Activated CD8-positive, alpha-beta memory T cell treated with anti-CD3 and anti-CD28 coated beads, Interleukin-2, amount 50 U/mL, for 1 hour (primary cell): ENCODE results near the gene TBX6.

Experiments used
- DNase-seq: peaks from one replicate; pipeline ENCODE4 v3.0.0-alpha.2; 2020; ENCODE audit errors: extremely low read depth

TBX6 gene

DNA sequence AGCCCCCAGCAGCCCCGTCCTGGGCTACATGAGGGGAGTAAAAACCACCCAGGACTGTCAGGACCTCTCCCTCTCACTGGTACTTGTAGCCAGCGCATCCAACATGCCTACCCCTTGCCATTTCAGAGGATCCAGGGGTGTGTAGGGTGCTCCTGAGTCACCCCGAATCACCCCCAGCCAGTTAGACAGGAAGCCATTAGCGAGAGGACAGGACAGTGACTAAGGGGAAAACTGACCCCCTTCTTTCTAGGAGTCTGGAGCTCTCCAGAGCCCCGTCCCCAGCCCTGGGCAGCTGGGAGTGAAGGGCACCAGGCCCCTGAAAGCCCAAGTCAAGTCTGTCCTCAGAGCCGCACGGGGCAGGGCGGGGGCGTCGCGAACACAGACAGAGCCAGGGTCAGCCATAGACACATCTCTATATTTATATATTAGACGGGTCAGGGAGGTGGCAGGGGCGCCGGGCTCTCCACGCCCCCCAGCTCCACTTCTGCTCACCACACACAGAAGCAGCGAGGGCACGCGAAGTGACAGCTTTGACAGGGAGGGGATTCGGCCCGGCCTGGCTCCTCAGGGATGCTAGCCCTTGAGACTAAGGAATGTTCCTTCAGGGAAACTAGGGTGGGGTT is 22.1 kb upstream of the TBX6 start:
- no peak for DNase-seq

DNA sequence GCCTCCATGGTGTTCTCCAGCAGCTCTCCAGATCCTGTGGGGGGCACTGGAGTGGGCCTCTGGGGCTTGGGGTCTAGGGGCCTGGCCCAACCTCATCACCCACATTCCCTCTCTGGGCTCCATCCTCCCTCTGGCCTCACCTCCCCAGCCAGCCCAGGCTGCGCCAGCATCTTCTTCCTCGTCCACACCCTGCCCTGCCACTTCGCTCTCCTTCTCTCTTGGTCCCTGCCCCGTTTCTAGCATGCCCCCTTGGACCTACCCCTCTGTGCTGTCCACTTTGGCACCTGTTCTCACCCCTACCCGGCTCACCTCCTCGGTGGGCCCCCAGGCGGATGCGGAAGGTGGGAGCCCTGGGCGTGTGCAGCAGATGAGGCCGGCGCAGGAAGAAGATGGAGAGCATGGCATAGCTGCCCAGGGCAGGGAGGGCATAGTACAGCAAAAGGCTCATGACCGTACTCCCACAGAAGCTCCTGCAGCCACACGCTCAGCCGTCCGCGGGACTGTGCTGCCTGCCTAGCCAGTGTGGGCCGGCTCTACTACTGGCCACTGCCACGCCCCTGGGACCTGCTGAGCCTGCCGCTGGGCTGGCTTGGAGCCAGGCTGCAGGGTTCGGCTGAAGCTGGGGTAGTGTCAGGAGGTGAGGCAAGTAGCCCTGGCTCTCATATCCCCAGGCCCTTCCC is 21.4 kb upstream of the TBX6 start, which contains the start of gene GDPD3:
TSS of gene GDPD3 (minus strand) at position 507 of the 680 bp plus-strand sequence. CDS start at position 448, 59 bp downstream.
- no peak for DNase-seq

DNA sequence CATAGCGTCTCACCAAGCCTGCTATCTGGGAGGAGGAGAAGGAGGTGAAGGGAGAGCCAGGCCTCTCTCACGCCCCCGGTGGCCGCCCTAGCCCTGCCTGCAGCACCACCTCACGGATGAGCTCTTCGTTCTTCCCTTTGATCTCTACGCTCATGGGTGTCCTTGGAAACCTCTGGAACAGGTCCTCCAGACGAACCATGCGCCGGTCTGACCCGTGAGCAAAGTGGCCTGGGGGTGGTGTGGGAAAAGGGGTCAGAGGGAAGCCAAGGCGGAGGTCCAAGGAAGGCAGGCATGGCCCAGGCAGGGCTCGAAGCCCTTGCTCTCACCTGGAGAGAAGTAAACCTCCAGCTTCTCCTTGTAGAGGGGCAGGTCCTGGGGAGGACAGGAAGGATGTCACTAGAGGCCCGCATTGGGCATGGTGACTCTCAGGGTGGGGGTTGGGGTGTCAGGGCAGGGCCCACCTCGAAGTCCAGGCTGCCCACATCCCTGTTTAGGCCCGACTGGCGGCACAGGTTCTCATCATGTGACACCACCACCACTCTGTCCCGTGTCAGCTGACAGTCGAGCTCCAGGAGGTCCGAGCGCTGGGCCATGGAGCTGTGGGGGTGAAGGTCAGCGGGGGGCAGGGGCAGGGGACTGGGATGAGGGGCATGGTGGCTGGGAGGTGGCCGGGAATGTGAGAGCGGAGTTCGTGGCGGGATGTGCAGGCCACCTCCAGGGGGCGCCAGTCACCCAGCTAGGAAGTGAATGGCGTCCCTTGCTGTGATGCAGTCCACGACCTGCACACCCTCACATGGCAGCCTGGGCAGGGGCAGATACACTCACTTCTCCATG is 20.7 kb upstream of the TBX6 start:
- no peak for DNase-seq

DNA sequence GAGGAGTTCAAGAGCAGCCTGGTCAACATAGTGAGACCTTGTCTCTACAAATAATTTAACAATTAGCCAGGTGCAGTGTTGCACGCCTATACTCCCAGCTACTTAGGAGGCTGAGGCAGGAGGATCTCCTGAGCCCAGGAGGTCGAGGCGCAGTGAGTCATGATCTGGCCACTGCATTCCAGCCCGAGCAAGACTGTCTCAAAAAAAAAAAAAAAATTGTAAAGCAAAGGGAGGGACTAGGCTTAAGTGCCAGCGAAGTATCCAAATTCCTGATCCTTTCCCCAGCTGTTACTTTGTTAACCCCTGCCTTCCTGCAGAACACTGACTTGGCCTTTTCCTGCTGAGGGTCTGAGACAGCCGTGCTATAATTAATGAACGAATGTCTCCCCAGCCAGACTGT is 18.9 kb upstream of the TBX6 start:
- no peak for DNase-seq

DNA sequence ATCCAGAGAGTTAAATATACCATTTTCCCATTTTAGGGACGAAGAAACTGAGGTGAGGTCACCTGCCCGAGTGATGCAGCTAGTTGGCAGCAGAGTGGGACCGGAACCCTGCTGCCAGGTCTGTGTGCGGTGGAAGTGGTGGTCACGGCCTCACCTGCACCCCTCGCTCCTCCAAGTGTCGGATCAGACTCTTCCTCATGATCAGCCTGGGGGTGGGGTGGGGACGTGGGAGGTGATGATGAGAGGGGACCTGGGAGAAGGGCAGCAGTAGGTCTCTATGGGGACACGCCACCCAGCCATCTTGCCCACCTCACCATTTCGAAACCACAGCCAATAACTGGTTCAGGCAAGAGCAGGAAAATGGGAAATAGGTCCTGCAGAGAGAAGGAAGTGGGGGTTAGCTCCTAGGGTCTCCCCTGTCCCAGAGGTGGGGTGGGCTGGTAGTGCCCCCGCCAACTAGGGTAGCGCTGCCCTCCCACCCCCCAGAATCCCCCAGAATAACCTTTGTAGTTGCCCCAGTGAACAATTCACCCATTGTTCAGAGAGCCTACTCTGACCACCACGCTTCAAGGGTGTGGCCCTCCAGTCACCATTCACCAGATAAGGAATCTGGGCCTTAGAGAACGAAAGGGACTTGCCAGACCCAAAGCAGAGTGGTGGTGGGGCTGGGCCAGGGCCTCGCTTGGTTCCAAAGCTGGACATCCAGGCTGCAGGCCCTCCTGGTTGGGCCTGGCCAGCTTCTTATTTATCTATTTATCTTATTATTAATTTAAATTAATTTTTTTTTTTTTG is 16.5 kb upstream of the TBX6 start:
- no peak for DNase-seq

DNA sequence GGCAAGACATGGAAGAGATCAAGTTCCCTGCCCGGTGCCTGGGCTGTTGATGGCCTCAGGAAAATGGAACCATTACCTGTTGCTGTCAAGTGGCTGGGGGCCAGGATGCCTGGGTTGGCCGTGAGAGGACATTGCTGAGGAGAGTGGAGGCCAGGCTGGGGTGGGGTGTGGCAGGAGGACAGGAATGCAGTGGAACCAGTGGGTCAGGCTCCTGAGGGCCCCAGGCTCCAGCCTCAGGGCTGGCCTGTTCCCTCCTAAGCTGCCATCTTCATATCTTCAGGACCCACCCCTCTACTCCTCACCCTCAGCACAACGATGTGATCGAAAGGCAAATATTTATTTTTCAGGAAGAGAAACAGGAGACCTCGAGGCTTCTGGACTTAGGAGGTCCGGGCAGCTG is 12.8 kb upstream of the TBX6 start:
- DNase-seq, result no peak

DNA sequence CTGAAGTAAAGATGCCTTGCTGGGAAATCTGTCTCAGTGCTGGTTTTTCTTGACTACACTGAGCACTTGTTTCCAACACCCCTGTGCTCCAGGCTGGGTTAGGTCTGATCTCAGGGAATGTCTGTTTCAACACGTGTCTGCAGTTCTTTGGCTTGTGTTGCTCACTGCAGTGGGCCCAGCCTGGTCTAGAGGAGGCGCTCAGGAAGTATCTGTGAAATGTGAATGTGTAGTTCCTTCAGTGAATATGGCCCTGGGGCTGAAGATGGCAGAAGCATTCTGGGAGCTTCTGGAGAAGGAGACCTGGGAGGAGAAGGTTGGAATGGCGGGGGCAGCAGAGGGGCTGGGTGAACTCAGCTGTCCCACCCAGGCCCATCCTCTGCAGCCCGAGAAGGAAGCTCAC is 12.4 kb upstream of the TBX6 start:
- DNase-seq, result no peak

DNA sequence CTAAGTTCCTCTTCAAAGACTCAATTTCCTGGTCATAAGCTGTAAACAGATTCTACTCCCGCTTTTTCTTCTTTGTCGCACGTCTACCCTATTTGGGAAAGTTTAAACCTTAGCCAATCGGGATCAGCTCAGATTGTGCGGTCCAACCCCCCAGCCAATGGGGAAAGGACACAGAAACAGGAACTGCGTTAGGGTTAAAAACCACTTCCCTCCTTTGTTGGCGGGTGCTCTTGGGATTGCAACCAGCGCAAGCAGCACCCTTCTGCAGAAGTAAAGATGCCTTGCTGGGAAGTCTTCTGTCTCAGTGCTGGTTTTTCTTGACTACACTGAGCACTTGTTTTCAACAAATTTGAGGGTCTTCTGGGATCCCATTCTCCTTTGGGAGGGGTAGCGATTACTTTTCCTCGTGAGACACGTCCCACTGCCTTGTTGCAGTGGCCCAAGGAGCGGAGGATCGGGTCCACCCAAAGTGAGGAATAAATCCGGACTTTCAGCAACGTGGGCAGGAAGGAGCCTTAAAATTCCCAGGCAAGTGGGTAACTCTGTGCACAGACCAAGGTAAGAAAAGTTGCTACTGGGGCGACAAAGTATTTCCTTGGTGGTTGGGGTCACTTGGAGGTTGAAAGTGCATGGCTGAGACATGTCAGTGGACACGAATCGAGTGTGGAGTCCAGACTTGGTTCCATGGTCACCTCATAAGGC is 5.3 kb upstream of the TBX6 start:
- no peak for DNase-seq

DNA sequence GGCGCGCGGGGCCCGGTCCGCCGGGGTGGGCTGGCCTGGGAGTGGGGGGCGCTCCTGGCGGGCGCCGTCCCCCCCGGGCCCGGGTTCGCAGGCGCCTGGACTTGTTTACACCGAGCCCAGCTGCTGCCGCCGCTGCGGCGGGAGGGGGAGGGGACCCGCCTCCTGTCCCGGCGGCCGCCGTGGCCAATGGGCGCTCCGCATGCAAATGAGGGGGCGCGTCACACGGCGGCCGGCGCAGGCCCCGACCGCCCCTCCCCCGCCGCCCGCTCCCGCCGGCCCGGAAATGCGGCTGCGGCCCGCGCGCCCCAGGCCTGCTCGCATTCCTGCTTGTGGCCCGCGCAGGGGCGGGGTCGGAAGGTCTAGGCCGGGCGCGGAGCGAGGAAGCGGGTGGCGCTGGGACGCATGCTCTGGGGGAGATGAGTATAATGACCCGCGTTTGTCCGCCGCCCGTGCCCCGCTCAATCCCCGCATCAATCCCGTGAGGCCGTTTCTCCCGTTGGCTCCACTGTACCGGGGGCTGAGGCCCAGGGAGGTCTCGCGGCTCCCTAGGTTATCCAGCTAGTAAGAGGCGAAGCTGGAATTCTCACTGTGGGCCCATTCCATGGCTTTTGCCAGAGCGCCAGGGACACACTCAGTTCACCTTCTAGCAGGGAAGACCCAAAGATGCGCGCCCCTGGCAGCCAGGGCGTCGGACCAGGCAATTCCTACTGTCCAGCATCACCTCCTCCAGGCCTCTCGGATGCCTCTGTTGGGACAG is 4.6 kb upstream of the TBX6 start, which contains the start of gene YPEL3:
TSS of gene YPEL3 (minus strand) at position 109 of the 757 bp plus-strand sequence. CDS start 731 bp downstream, outside the sequence.
- peak; percentile 54 for DNase-seq

DNA sequence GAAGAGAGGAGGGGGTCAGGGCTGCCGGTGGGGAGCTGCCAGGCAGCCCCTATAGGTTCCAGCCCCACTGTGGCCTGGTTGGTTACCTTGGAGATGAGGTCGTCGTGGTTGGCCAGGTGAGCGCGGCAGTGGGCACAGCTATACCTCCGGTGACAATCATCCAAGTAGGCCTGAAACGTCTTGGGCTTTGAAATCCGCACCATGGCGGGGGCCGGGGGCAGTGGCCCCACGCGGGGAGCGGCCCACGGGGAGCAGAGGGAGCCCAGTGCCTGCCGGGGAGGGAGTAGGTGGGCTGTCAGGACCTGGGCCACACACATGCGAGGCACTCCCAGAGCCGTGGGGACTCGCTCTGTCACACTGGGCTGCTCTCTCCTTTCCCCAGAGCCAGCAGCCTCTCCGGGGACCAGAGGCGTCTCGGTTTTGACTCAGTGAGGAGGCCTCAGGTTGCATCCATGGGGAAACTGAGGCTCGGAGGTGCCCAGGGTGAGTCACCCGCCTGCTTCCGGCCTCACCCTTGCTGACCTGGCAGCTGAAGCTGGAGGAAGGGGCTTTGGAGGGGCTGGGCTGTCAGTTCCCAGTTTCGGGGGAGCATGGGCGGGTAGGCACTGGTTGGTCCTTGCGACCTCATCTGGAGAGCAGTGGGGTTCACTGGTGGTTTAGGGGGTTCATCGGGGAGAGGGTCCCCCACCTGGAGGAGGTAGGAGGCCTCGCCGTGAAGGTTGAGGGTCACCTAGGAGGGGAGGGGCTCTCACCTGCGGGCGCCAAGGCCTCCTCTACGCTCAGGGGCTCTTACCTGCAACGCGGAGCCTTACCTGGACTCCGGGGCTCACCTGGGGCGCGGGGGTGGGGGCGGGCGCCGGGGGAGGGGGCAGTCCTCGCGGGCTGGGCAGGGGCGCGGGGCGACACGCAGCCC is 3.7 kb upstream of the TBX6 start:
- DNase-seq, result no peak

DNA sequence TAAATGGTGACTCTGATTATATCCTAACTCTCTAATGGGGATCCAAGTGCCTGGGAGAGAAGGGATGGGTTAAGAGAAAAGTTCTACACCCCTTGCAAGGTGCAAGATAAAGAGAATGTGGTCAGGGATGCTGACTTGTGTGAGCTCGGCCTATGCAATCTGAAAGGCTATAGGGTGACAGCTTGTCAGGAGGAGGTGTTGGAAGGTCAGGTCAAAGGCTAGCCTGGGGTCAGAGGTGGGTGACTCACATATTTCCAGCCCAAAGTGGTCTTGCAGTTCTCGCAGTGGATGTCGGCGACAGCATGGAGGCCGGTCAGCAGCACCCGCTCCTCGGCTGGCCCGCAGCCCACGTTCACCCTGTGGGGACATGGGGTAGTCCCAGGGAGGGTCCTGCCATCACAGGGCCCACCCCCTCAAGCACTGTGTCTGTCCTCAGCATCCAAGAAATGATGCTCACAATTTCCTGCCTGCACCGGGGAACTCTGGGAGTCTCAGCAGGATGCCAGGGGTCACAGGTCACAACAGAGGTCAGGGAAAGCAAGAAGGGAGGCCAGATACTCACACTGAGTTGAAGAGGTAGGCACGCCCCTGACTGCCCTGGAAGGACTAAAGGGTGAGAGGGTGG is 2.9 kb upstream of the TBX6 start:
- DNase-seq, result no peak

DNA sequence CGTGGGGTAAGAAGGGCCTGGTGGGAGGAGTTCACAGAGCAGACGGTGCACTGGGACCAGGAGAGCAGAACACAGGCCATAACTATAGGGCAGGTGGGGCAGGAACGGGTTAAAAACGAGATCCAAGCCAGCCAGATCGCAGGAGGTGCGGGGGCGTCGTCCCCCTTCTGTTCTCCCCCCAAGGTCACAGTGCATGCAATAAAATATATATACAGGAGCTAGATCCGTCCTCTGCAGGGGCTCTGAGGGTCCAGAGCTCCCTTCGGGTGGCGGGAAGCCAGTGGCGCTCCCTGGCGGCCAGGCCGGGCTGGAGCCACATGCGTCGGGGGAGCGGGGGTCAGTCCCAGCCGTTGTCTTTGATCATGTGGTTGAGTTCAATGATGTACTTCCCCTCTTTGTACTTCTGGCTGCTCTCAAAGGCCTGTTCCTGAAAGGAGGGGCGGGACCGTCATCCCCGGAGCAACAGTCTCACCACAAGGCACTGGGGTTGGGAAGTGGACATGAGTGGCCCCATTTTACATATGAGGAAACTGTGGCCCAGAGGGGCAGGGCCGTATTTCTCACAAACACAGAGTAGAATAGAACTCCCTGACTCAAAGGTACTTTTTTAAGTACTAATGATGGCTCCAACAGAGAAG is 768 bp upstream of the TBX6 start:
- no peak for DNase-seq

DNA sequence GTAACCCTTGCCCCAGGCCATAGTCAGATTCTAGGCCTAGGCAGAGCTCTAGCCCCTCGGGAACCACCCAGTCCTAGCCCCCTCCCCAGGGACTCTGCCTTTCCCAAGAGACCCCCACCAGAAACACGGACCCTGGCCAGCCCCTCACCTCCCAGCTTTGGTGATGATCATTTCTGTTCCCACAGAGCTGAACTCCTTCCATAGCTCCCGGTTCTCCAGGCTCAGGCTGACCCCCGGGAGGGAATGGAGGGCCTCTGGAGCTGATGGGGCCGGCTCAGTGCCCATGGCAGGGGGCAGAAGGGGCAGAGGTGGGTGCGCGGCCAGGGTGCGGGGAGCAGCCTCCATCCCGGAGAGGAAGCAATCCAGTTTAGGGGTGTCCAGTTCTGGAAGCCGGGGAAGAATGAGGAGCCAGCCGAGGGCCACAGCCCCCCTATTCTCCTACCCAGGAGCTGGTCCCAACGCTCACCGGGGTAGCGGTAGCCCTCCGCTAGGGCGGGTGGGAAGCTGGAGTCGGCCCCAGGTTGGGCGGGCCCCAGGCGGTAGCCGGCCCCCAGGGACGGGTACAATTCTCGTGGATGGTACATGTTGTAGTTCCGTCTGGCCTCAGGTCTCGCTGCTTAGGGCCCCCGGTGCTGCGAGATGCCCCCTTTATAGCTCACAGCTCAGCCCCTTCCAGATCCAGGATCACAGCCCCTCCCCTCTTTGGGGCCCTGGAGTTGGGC is 953 bp downstream of the TBX6 start:
- no peak for DNase-seq

DNA sequence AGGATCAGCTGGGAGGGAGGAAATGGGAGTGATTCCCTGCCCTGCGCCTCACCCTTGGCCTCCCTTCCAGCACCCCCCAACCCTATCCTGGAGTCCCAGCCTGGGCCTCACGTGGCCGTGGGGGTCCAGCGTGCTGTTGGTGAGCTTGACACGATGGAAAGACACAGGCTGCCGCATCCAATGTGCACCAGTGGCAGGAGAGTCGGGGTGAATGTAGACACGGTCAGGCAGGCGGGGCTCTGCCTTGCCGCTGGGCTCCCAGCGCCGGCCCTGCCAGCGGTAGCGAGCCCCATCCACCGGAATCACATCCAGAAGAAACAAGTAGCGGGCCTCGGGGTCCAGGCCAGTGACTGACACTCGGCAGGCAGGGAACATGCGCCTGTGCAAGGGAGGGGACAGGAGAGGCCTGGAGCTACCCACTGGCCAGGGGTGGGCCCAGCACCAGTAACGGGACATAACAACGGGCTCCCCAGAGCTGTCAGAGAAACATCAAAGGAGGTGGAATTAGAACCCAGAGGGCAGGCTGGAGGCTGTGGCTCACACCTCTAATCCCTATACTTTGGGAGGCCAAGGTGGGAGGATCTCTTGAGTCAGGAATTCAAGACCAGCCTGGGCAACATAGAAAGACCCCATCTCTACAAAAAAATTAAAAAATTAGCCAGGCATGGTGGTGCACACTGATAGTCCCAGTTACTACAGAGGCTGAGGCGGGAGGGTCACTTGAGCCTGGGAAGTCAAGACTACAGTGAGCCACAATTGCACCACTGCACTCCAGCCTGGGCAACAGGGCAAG is 2.7 kb downstream of the TBX6 start:
- DNase-seq, result no peak

DNA sequence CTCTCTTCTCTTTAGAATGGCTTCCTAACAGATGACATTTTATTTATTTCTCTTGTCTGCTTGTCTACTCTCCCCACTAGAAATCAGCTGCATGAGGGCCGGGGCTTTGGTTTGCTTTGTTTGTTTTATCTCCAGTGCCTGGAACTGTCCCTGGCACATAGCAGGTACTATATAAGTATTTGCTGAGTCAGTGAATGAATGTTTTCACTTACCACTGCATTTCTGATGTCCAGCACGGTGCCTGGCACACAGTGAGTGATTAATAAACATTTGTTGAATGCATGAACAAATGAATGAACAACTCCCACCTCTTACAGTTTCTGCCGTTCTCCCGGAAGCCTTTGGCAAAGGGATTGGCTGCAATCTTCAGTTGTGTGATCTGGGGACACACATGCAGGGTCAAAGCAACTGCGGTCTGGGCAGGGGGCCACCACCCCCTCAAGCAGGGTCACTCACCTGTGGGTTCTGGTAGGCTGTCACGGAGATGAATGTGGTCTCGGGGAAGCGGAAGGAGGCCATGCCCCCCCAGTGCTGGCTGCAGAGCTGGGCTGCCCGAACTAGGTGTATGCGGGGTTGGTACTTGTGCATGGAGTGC is 3.4 kb downstream of the TBX6 start:
- no peak for DNase-seq

DNA sequence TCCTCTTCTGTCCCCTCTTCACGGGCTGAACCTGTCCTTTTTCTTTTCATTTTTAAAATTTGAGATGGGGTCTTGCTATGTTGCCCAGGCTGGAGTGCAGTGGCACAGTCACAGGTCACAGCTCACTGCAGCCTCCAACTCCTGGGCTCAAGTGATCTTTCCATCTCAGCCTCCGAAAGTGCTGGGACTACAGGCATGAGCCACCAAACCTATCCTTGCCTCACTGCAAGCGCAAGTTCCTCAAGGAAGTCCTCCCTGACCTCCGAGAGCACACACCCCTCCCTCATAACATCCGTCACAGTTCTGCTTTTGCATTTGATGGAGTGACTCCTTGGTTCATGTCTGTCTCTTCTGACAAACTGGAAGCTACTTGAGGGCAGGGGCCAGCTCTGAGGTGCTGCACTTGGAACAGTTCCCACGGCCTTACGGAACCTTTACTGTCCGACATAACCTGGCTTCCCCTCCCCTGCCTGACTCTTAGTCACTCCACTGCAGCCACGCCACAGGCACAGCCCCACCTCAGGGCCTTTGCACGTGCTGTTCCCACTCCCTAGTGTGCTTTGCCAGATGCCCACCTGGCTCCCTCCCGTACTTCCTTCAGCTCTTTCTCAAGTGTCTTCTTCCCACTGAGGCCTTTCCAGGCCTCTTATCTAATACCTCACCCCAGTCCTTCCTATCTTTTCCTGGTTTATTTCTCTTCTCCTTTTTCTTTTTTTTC is 4.4 kb downstream of the TBX6 start:
- DNase-seq, result no peak
